OCI-LY1 (cell line): ENCODE data around the gene RASA3.

Experiments
- EZH2 ChIP-seq: fragments of 200-600 bp; sonication (generic), shearing (Covaris generic); IDR thresholded peaks from 2 replicates; pipeline ENCODE4 v1.8.0; 2017; ENCODE audit warnings: borderline replicate concordance, mixed run types, mild to moderate bottlenecking, antibody characterized with exemption, low read length, moderate library complexity, mixed read lengths
- TF ChIP-seq, protein P1 (sequence below): fragments of 200-600 bp; sonication (generic), shearing (Covaris generic); IDR thresholded peaks from 2 replicates; pipeline ENCODE4 v1.5.1; 2017; ENCODE audit warnings: mild to moderate bottlenecking, antibody characterized with exemption, low read length, moderate library complexity, mixed read lengths

DNA sequence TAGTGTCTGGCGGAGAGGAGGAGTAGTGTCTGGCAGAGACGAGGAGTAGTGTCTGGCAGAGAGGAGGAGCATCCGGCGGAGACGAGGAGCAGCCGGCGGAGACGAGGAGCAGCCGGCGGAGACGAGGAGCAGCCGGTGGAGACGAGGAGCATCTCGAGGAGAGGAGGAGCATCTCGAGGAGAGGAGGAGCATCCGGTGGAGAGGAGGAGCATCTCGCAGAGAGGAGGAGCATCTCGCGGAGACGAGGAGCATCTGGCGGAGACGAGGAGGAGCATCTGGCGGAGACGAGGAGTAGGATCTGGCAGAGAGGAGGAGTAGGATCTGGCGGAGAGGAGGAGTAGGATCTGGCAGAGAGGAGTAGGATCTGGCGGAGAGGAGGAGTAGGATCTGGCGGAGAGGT is 176.7 kb downstream of the RASA3 start:
- TF ChIP-seq, protein P1, sequence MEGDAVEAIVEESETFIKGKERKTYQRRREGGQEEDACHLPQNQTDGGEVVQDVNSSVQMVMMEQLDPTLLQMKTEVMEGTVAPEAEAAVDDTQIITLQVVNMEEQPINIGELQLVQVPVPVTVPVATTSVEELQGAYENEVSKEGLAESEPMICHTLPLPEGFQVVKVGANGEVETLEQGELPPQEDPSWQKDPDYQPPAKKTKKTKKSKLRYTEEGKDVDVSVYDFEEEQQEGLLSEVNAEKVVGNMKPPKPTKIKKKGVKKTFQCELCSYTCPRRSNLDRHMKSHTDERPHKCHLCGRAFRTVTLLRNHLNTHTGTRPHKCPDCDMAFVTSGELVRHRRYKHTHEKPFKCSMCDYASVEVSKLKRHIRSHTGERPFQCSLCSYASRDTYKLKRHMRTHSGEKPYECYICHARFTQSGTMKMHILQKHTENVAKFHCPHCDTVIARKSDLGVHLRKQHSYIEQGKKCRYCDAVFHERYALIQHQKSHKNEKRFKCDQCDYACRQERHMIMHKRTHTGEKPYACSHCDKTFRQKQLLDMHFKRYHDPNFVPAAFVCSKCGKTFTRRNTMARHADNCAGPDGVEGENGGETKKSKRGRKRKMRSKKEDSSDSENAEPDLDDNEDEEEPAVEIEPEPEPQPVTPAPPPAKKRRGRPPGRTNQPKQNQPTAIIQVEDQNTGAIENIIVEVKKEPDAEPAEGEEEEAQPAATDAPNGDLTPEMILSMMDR, result no peak
- no peak for TF ChIP-seq EZH2
